Vagina (tissue), 2 donors: ENCODE data around the gene USF2. TPM values are rescaled to one million over a fixed set of nuclear protein-coding genes. Genes with fewer than 3 reads are reported as not detected.

Experiments used
- DNase-seq, 2 donors: peaks; one replicate each; pipeline ENCODE4 v3.0.0-alpha.2; 2017; ENCODE audit errors: extremely low spot score in 2 of 2
- H3K27ac ChIP-seq: fragments of 200-600 bp; sonication (generic); one replicate; pipeline ENCODE4 v1.5.1; 2019
- H3K27me3 ChIP-seq: fragments of 200-600 bp; sonication (generic); one replicate; pipeline ENCODE4 v1.5.1; 2019
- H3K36me3 ChIP-seq, 2 donors: fragments of 200-600 bp; sonication (generic); one replicate each; pipeline ENCODE4 v1.5.1; 2017 to 2019
- H3K4me1 ChIP-seq: fragments of 200-600 bp; sonication (generic); one replicate; pipeline ENCODE4 v1.5.1; 2019
- H3K4me3 ChIP-seq, 2 donors: fragments of 200-600 bp; sonication (generic); 1 replicate in 1 of 2; 2 replicates in 1 of 2; pipeline ENCODE4 v1.5.1; 2016 to 2019
- H3K9me3 ChIP-seq: fragments of 200-600 bp; sonication (generic); one replicate; pipeline ENCODE4 v1.5.1; 2019
- POLR2A ChIP-seq, 2 donors: fragments of 450-650 bp; IDR thresholded peaks; one replicate each; pipeline ENCODE4 v1.6.1; 2017; ENCODE audit warnings: antibody characterized with exemption in 2 of 2, mild to moderate bottlenecking in 2 of 2, moderate library complexity in 2 of 2
- POLR2AphosphoS5 ChIP-seq, 2 donors: sonication (generic); formaldehyde crosslinking; IDR thresholded peaks; one replicate each; pipeline ENCODE4 v1.9.0; 2017; ENCODE audit warnings: antibody characterized with exemption in 2 of 2, mild to moderate bottlenecking in 2 of 2, low read depth in 1 of 2; ENCODE audit not compliant: insufficient read depth in 1 of 2
- intact Hi-C: fragments of 100-400 bp; cut with DNase I; formaldehyde crosslinking; loops from one replicate; pipeline ENCODE4 v1.15.1; 2023
- total RNA-seq: library from RNA; depleted of rRNA; stranded (reverse); fragments of >200 nt; gene quantifications from one replicate; pipeline ENCODE4 v1.2.3, GENCODE V29; 2016
- TF ChIP-seq, protein P1 (sequence below), 3 experiments: fragments of 450-650 bp in 2 of 3; fragments of 200-600 bp in 1 of 3; sonication (generic) in 1 of 3; IDR thresholded peaks; one replicate each; pipeline ENCODE4 v1.5.1; 2017 to 2019; ENCODE audit warnings: antibody characterized with exemption in 3 of 3, mild to moderate bottlenecking in 2 of 3, moderate library complexity in 2 of 3

The USF2 gene
- total RNA-seq, 1 donor from 2014 or later: 95.5 TPM

DNA sequence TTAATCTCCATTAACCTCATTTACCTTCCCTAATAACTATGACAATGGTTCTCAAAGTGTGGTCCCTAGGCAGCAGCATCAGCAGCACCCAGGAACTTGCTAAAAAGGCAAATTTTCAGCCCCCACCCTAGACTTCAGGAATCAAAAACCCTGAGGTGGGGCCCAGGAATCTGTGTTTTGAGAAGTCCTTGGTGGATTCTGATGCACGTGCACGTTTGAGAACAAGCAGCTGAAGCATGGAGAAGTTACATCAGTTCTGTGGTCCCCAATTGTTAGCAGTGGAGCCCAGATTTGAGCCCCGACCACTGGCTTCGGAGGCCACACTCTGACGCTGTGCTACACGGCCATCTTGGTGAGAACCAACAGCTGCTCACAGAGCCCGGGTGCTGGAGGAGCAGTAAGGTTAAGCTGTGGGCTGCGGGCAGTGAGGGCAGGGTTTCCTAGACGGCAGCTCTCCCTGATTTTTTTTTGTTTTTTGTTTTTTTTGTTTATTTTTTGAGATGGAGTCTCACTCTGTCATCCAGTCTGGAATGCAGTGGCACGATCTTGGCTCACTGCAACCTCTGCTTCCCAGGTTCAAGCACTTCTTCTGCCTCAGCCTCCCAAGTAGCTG lies 46.2 kb downstream of the USF2 start:
- intact Hi-C loops: loop anchor here (10.0 kb wide), 1 partner anchor 500 kb away; no protein-coding TSS in a partner anchor
- DNase-seq: no peak
- no peaks in the 10 kb centered on the region for H3K9me3 ChIP-seq
- no peaks in the 10 kb centered on the region for H3K36me3 ChIP-seq
- H3K4me1 ChIP-seq: peaks cover 19% of the 10 kb centered on the region
- TF ChIP-seq POLR2A (IDR thresholded peaks at IDR 0.05) (no peak), POLR2AphosphoS5 (IDR thresholded peaks at IDR 0.05; ENCODE audit: insufficient read depth in 1 of 2, low read depth in 1 of 2) (no peak)
- TF ChIP-seq, protein P1, sequence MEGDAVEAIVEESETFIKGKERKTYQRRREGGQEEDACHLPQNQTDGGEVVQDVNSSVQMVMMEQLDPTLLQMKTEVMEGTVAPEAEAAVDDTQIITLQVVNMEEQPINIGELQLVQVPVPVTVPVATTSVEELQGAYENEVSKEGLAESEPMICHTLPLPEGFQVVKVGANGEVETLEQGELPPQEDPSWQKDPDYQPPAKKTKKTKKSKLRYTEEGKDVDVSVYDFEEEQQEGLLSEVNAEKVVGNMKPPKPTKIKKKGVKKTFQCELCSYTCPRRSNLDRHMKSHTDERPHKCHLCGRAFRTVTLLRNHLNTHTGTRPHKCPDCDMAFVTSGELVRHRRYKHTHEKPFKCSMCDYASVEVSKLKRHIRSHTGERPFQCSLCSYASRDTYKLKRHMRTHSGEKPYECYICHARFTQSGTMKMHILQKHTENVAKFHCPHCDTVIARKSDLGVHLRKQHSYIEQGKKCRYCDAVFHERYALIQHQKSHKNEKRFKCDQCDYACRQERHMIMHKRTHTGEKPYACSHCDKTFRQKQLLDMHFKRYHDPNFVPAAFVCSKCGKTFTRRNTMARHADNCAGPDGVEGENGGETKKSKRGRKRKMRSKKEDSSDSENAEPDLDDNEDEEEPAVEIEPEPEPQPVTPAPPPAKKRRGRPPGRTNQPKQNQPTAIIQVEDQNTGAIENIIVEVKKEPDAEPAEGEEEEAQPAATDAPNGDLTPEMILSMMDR (IDR thresholded peaks at IDR 0.05): no peak
- H3K27me3 ChIP-seq: no peaks in the 10 kb centered on the region
- H3K4me3 ChIP-seq: no peak overlapping the region
- H3K27ac ChIP-seq: no peak overlapping the region

DNA sequence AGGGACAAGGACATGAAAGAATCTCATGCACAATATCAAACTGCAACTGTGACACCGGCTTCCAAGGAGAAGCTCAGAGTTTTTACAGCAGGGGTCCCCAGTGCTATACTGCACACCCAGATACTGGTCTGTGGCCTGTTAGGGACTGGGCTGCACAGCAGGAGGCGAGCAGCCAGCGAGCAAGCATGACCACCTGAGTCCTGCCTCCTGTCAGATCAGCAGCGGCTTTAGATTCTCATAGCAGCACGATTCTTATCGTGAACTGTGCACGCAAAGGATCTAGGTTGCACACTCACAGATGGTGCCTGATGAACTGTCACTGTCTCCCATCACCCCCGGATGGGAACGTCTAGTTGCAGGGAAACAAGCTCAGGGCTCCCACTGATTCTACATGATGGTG lies 47.1 kb downstream of the USF2 start:
- Histone ChIP-seq H3K9me3 (no peaks in the 10 kb centered on the region), H3K36me3 (no peaks in the 10 kb centered on the region), H3K27me3 (no peaks in the 10 kb centered on the region), H3K4me1 (peaks cover 19% of the 10 kb centered on the region), H3K4me3 (no peak overlapping the region), H3K27ac (no peak overlapping the region)
- intact Hi-C loops: loop anchor here (10.0 kb wide), 1 partner anchor 501 kb away; no protein-coding TSS in a partner anchor
- TF ChIP-seq, protein P1 (IDR thresholded peaks at IDR 0.05): no peak
- TF ChIP-seq POLR2AphosphoS5 (IDR thresholded peaks at IDR 0.05; ENCODE audit: insufficient read depth in 1 of 2, low read depth in 1 of 2): no peak
- TF ChIP-seq POLR2A (IDR thresholded peaks at IDR 0.05): no peak
- DNase-seq: no peak

DNA sequence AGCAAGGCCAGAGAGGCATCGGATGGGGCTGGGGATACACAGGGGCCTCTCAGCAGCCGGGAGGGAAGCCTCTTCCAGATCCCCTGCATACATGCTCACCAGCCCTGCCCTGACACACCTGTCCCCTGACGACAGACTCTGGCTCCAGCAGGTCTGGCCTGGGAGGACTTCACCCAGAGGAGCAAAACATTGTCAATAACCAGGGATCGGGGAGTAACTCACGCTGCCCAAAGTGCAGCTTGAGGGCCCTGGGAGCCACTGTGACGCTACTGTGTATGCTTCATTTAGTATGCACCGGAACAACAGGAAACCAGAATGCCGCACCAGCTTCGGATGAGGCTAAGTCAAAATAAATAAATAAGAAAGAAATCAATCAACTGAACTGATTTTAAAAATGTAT lies 47.8 kb downstream of the USF2 start:
- no peaks in the 10 kb centered on the region for H3K27me3 ChIP-seq
- TF ChIP-seq POLR2A (IDR thresholded peaks at IDR 0.05): no peak
- no peak for TF ChIP-seq POLR2AphosphoS5 (IDR thresholded peaks at IDR 0.05; ENCODE audit: insufficient read depth in 1 of 2, low read depth in 1 of 2)
- TF ChIP-seq, protein P1 (IDR thresholded peaks at IDR 0.05): no peak
- intact Hi-C loops: loop anchor here (10.0 kb wide), 1 partner anchor 502 kb away; no protein-coding TSS in a partner anchor

DNA sequence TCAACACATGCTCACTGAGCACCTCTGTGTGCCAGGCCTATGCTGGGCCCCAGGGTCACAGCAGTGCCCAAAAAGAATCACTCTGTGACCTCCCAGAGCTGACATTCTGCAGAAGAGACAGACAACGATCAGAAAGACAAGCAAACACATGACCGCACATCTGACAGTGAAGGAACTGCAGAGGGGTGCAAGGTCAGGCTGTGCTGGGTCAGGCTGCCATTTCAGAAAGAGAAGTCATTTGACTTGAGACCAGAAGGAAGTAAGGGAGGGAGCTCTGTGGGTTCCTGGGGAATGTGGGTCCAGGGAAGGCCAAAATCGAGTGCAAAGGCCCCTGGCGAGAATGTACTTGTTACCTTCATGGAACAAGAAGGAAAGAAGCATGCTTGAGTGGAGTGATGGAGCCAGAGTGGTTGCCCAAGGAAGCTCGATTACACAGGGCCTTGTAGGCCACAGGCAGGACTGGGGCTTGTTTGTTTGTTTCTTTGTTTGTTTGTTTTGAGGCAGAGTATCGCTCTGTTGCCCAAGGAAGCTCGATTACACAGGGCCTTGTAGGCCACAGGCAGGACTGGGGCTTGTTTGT lies 48.8 kb downstream of the USF2 start:
- intact Hi-C loops: loop anchor here (10.0 kb wide), 1 partner anchor 503 kb away; no protein-coding TSS in a partner anchor
- TF ChIP-seq POLR2AphosphoS5 (IDR thresholded peaks at IDR 0.05; ENCODE audit: insufficient read depth in 1 of 2, low read depth in 1 of 2): no peak

More for the DNA sequence above, 47.8 kb downstream of the USF2 start:
- no peak overlapping the region for H3K27ac ChIP-seq
- no peaks in the 10 kb centered on the region for H3K36me3 ChIP-seq
- no peaks in the 10 kb centered on the region for H3K9me3 ChIP-seq
- no peak overlapping the region for H3K4me3 ChIP-seq
- no peak for DNase-seq
- H3K4me1 ChIP-seq: peaks cover 19% of the 10 kb centered on the region

GRCh38 chr19:35318679-35319448 lies 50.1 kb downstream of the USF2 start:
- no peak for TF ChIP-seq POLR2A (IDR thresholded peaks at IDR 0.05)
- TF ChIP-seq, protein P1 (IDR thresholded peaks at IDR 0.05): no peak
- peak; percentile 75 to 88 for TF ChIP-seq POLR2AphosphoS5 (IDR thresholded peaks at IDR 0.05; ENCODE audit: insufficient read depth in 1 of 2, low read depth in 1 of 2)
- H3K4me3 ChIP-seq: no peak overlapping the region
- DNase-seq: no peak
- intact Hi-C loops: loop anchor here (10.0 kb wide), 1 partner anchor 504 kb away; no protein-coding TSS in a partner anchor
- H3K36me3 ChIP-seq: no peaks in the 10 kb centered on the region
- no peaks in the 10 kb centered on the region for H3K27me3 ChIP-seq
- H3K4me1 ChIP-seq: peaks cover 19% of the 10 kb centered on the region
- peak overlapping the region; percentile 69 for H3K27ac ChIP-seq
- no peaks in the 10 kb centered on the region for H3K9me3 ChIP-seq

More for the DNA sequence above, 48.8 kb downstream of the USF2 start:
- Histone ChIP-seq H3K27ac (no peak overlapping the region), H3K4me3 (no peak overlapping the region), H3K36me3 (no peaks in the 10 kb centered on the region), H3K27me3 (no peaks in the 10 kb centered on the region), H3K4me1 (peaks cover 19% of the 10 kb centered on the region), H3K9me3 (no peaks in the 10 kb centered on the region)
- no peak for DNase-seq
